Tibial nerve (tissue), 4 donors: ENCODE results near the gene SLC16A11. TPM values are rescaled to one million over a fixed set of nuclear protein-coding genes. Genes with fewer than 3 reads are reported as not detected.

Source experiments
- DNase-seq, 2 donors: peaks; one replicate each; pipeline ENCODE4 v3.0.0-alpha.2; 2019; ENCODE audit warnings: low spot score in 2 of 2
- H3K27ac ChIP-seq, 4 donors: fragments of 200-600 bp; sonication (generic) in 3 of 4; one replicate each; pipeline ENCODE4 v1.5.1; 2017 to 2019; ENCODE audit warnings: mild to moderate bottlenecking in 1 of 4
- H3K27me3 ChIP-seq, 2 donors: fragments of 200-600 bp; sonication (generic) in 1 of 2; one replicate each; pipeline versions ENCODE4 v1.5.1 to v1.6.0; 2017 to 2019
- H3K36me3 ChIP-seq, 3 donors: fragments of 200-600 bp; sonication (generic); one replicate each; pipeline ENCODE4 v1.5.1; 2018 to 2019
- H3K4me1 ChIP-seq, 4 donors: fragments of 200-600 bp; sonication (generic) in 3 of 4; one replicate each; pipeline ENCODE4 v1.5.1; 2017 to 2019
- H3K4me3 ChIP-seq, 4 donors: fragments of 200-600 bp; sonication (generic) in 3 of 4; one replicate each; pipeline ENCODE4 v1.5.1; 2017 to 2019; ENCODE audit warnings: mild to moderate bottlenecking in 1 of 4, moderate library complexity in 1 of 4
- H3K9me3 ChIP-seq, 4 donors: fragments of 200-600 bp; sonication (generic) in 3 of 4; one replicate each; pipeline ENCODE4 v1.5.1; 2017 to 2019
- EP300 ChIP-seq, 2 donors: sonication (generic); formaldehyde crosslinking; IDR thresholded peaks; one replicate each; pipeline ENCODE4 v1.6.1; 2017; ENCODE audit warnings: antibody characterized with exemption in 2 of 2, mild to moderate bottlenecking in 1 of 2
- POLR2A ChIP-seq, 2 donors: fragments of 450-650 bp; IDR thresholded peaks; one replicate each; pipeline ENCODE4 v1.6.1; 2017; ENCODE audit warnings: antibody characterized with exemption in 2 of 2, mild to moderate bottlenecking in 2 of 2, moderate library complexity in 2 of 2
- WGBS, 2 donors: methylation state at CpG; one replicate each; pipeline ENCODE4 v1.1.5; 2018; 5-methylcytosine and 5-hydroxymethylcytosine counted together
- total RNA-seq, 4 donors: library from RNA; depleted of rRNA; stranded (reverse); fragments of >200 nt; gene quantifications; one replicate each; pipeline ENCODE4 v1.1.0, GENCODE V29; 2016
- TF ChIP-seq, protein P1 (sequence below), 5 experiments: fragments of 200-600 bp in 3 of 5; fragments of 450-650 bp in 2 of 5; sonication (generic) in 3 of 5; IDR thresholded peaks; one replicate each; pipeline ENCODE4 v1.5.1; 2016 to 2019; ENCODE audit warnings: antibody characterized with exemption in 5 of 5, mild to moderate bottlenecking in 3 of 5, moderate library complexity in 2 of 5

SLC16A11 gene
- total RNA-seq, 4 donors from 2014 or later = 0.78 TPM; not detected in 3

DNA sequence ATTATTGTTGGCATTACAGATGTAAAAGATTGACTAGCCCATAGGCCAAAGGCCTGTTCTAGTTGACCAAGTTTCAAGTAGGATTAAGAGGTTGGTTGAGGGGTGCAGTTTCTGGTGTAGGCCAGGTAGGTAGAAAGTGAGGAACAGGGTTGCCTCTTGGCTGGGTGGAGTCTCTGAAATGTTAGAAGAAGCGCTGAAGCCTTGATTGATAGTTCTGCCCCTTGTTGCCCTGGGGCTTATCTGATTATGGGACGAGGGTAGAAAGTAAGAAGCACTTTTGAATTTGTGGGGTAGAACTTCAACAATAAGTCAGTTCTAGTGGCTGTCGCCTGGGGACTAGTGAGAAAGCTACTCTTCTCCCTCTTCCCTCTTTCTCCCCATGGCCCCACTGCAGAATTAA is 14.8 kb downstream of the SLC16A11 start:
- DNase-seq = no peak
- Histone ChIP-seq H3K4me3 (no peak overlapping the region), H3K27me3 (peaks cover 0 to 23% of the 10 kb centered on the region in 2 donors), H3K4me1 (peaks cover 0 to 1% (median 0%) of the 10 kb centered on the region in 4 donors), H3K27ac (no peak overlapping the region), H3K36me3 (no peaks in the 10 kb centered on the region), H3K9me3 (no peaks in the 10 kb centered on the region)
- 77 to 82% methylated on average over 3 of the region's 3 CpGs for WGBS, 2 donors
- TF ChIP-seq, protein P1, sequence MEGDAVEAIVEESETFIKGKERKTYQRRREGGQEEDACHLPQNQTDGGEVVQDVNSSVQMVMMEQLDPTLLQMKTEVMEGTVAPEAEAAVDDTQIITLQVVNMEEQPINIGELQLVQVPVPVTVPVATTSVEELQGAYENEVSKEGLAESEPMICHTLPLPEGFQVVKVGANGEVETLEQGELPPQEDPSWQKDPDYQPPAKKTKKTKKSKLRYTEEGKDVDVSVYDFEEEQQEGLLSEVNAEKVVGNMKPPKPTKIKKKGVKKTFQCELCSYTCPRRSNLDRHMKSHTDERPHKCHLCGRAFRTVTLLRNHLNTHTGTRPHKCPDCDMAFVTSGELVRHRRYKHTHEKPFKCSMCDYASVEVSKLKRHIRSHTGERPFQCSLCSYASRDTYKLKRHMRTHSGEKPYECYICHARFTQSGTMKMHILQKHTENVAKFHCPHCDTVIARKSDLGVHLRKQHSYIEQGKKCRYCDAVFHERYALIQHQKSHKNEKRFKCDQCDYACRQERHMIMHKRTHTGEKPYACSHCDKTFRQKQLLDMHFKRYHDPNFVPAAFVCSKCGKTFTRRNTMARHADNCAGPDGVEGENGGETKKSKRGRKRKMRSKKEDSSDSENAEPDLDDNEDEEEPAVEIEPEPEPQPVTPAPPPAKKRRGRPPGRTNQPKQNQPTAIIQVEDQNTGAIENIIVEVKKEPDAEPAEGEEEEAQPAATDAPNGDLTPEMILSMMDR (IDR thresholded peaks at IDR 0.05) = no peak
- TF ChIP-seq EP300 (IDR thresholded peaks at IDR 0.05) (no peak), POLR2A (IDR thresholded peaks at IDR 0.05) (no peak)

GRCh38 chr17:7027335-7027734 is 16.6 kb downstream of the SLC16A11 start:
- 57 to 58% methylated on average over 12 to 13 of the region's 13 CpGs for WGBS, 2 donors
- no peak for DNase-seq

GRCh38 chr17:7026471-7027115 is 17.3 kb downstream of the SLC16A11 start:
- H3K4me3 ChIP-seq = no peak overlapping the region
- no peaks in the 10 kb centered on the region for H3K36me3 ChIP-seq
- no peak overlapping the region for H3K27ac ChIP-seq
- peaks cover 0 to 31% of the 10 kb centered on the region in 2 donors for H3K27me3 ChIP-seq
- peaks cover 0 to 26% (median 7%) of the 10 kb centered on the region in 4 donors for H3K4me1 ChIP-seq
- WGBS, 2 donors = 87 to 90% methylated on average over 18 to 27 of the region's 29 CpGs
- H3K9me3 ChIP-seq = no peaks in the 10 kb centered on the region
- DNase-seq = no peak
- TF ChIP-seq EP300 (IDR thresholded peaks at IDR 0.05) = no peak
- TF ChIP-seq, protein P1 (IDR thresholded peaks at IDR 0.05) = no peak
- no peak for TF ChIP-seq POLR2A (IDR thresholded peaks at IDR 0.05)

More at GRCh38 chr17:7027335-7027734, 16.6 kb downstream of the SLC16A11 start:
- H3K27ac ChIP-seq = no peak overlapping the region
- H3K27me3 ChIP-seq = peaks cover 0 to 28% of the 10 kb centered on the region in 2 donors
- H3K36me3 ChIP-seq = no peaks in the 10 kb centered on the region
- peaks cover 0 to 19% (median 4%) of the 10 kb centered on the region in 4 donors for H3K4me1 ChIP-seq
- H3K9me3 ChIP-seq = no peaks in the 10 kb centered on the region
- TF ChIP-seq, protein P1 (IDR thresholded peaks at IDR 0.05) = no peak
- TF ChIP-seq POLR2A (IDR thresholded peaks at IDR 0.05) (no peak), EP300 (IDR thresholded peaks at IDR 0.05) (no peak)
- no peak overlapping the region for H3K4me3 ChIP-seq

- WGBS, 2 donors = 80 to 84% methylated on average over 1 of the region's 1 CpG
- Histone ChIP-seq H3K4me3 (no peak overlapping the region), H3K9me3 (no peaks in the 10 kb centered on the region), H3K27me3 (peaks cover 0 to 31% of the 10 kb centered on the region in 2 donors), H3K27ac (no peak overlapping the region), H3K36me3 (no peaks in the 10 kb centered on the region), H3K4me1 (peaks cover 0 to 34% (median 9%) of the 10 kb centered on the region in 4 donors)
- DNase-seq = no peak
- TF ChIP-seq EP300 (IDR thresholded peaks at IDR 0.05) = no peak
- TF ChIP-seq POLR2A (IDR thresholded peaks at IDR 0.05) = no peak
- TF ChIP-seq, protein P1 (IDR thresholded peaks at IDR 0.05) = no peak
These were observed 18.6 kb downstream of the SLC16A11 start for GRCh38 chr17:7025245-7025644.

DNA sequence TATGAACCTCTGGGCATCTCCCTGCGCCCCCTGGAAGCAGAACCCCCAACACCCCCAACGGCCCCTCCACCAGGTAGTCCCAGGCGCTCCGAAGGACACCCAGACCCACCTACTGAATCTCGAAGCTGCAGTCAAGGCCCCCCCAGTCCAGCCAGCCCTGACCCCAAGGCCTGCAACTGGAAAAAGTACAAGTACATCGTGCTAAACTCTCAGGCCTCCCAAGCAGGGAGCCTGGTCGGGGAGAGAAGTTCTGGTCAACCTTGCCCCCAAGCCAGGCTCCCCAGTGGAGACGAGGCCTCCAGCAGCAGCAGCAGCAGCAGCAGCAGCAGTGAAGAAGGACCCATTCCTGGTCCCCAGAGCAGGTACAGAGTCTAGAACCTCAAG is 19.5 kb downstream of the SLC16A11 start:
- Histone ChIP-seq H3K4me3 (no peak overlapping the region), H3K27me3 (peaks cover 0 to 31% of the 10 kb centered on the region in 2 donors), H3K4me1 (peaks cover 0 to 40% (median 10%) of the 10 kb centered on the region in 4 donors), H3K27ac (no peak overlapping the region), H3K9me3 (no peaks in the 10 kb centered on the region), H3K36me3 (no peaks in the 10 kb centered on the region)
- WGBS, 2 donors = 71 to 78% methylated on average over 8 of the region's 8 CpGs
- DNase-seq = no peak
- TF ChIP-seq EP300 (IDR thresholded peaks at IDR 0.05) (no peak), POLR2A (IDR thresholded peaks at IDR 0.05) (no peak)
- TF ChIP-seq, protein P1 (IDR thresholded peaks at IDR 0.05) = no peak
